Tibial nerve (tissue), 4 donors: ENCODE data around the gene SKIC8. TPM values are rescaled to one million over a fixed set of nuclear protein-coding genes. Genes with fewer than 3 reads are reported as not detected.

Source experiments
- DNase-seq, 2 donors: peaks; one replicate each; pipeline ENCODE4 v3.0.0-alpha.2; 2019; ENCODE audit warnings: low spot score in 2 of 2
- H3K27ac ChIP-seq, 4 donors: fragments of 200-600 bp; sonication (generic) in 3 of 4; one replicate each; pipeline ENCODE4 v1.5.1; 2017 to 2019; ENCODE audit warnings: mild to moderate bottlenecking in 1 of 4
- H3K27me3 ChIP-seq, 2 donors: fragments of 200-600 bp; sonication (generic) in 1 of 2; one replicate each; pipeline versions ENCODE4 v1.5.1 to v1.6.0; 2017 to 2019
- H3K36me3 ChIP-seq, 3 donors: fragments of 200-600 bp; sonication (generic); one replicate each; pipeline ENCODE4 v1.5.1; 2018 to 2019
- H3K4me1 ChIP-seq, 4 donors: fragments of 200-600 bp; sonication (generic) in 3 of 4; one replicate each; pipeline ENCODE4 v1.5.1; 2017 to 2019
- H3K4me3 ChIP-seq, 4 donors: fragments of 200-600 bp; sonication (generic) in 3 of 4; one replicate each; pipeline ENCODE4 v1.5.1; 2017 to 2019; ENCODE audit warnings: mild to moderate bottlenecking in 1 of 4, moderate library complexity in 1 of 4
- H3K9me3 ChIP-seq, 4 donors: fragments of 200-600 bp; sonication (generic) in 3 of 4; one replicate each; pipeline ENCODE4 v1.5.1; 2017 to 2019
- EP300 ChIP-seq, 2 donors: sonication (generic); formaldehyde crosslinking; IDR thresholded peaks; one replicate each; pipeline ENCODE4 v1.6.1; 2017; ENCODE audit warnings: antibody characterized with exemption in 2 of 2, mild to moderate bottlenecking in 1 of 2
- POLR2A ChIP-seq, 2 donors: fragments of 450-650 bp; IDR thresholded peaks; one replicate each; pipeline ENCODE4 v1.6.1; 2017; ENCODE audit warnings: antibody characterized with exemption in 2 of 2, mild to moderate bottlenecking in 2 of 2, moderate library complexity in 2 of 2
- WGBS, 2 donors: methylation state at CpG; one replicate each; pipeline ENCODE4 v1.1.5; 2018; 5-methylcytosine and 5-hydroxymethylcytosine counted together
- total RNA-seq, 4 donors: library from RNA; depleted of rRNA; stranded (reverse); fragments of >200 nt; gene quantifications; one replicate each; pipeline ENCODE4 v1.1.0, GENCODE V29; 2016
- TF ChIP-seq, protein P1 (sequence below), 5 experiments: fragments of 200-600 bp in 3 of 5; fragments of 450-650 bp in 2 of 5; sonication (generic) in 3 of 5; IDR thresholded peaks; one replicate each; pipeline ENCODE4 v1.5.1; 2016 to 2019; ENCODE audit warnings: antibody characterized with exemption in 5 of 5, mild to moderate bottlenecking in 3 of 5, moderate library complexity in 2 of 5

SKIC8 gene
- total RNA-seq, 4 donors from 2014 or later: 50.3 to 75.1 (median 55.5) TPM

- H3K4me1 ChIP-seq: no peaks in the 10 kb centered on the region
- no peaks in the 10 kb centered on the region for H3K9me3 ChIP-seq
- H3K27ac ChIP-seq: no peak overlapping the region
- WGBS, 2 donors: 88 to 89% methylated on average over 13 of the region's 13 CpGs
- DNase-seq: no peak
- no peaks in the 10 kb centered on the region for H3K27me3 ChIP-seq
- TF ChIP-seq EP300 (IDR thresholded peaks at IDR 0.05) (no peak), POLR2A (IDR thresholded peaks at IDR 0.05) (no peak)
- TF ChIP-seq, protein P1, sequence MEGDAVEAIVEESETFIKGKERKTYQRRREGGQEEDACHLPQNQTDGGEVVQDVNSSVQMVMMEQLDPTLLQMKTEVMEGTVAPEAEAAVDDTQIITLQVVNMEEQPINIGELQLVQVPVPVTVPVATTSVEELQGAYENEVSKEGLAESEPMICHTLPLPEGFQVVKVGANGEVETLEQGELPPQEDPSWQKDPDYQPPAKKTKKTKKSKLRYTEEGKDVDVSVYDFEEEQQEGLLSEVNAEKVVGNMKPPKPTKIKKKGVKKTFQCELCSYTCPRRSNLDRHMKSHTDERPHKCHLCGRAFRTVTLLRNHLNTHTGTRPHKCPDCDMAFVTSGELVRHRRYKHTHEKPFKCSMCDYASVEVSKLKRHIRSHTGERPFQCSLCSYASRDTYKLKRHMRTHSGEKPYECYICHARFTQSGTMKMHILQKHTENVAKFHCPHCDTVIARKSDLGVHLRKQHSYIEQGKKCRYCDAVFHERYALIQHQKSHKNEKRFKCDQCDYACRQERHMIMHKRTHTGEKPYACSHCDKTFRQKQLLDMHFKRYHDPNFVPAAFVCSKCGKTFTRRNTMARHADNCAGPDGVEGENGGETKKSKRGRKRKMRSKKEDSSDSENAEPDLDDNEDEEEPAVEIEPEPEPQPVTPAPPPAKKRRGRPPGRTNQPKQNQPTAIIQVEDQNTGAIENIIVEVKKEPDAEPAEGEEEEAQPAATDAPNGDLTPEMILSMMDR (IDR thresholded peaks at IDR 0.05): no peak
- peaks cover 0 to 92% (median 20%) of the 10 kb centered on the region in 3 donors for H3K36me3 ChIP-seq
- H3K4me3 ChIP-seq: no peak overlapping the region
Observed at GRCh38 chr15:78280319-78281072, 18.9 kb downstream of the SKIC8 start.

- peaks cover 0 to 70% (median 16%) of the 10 kb centered on the region in 3 donors for H3K36me3 ChIP-seq
- H3K9me3 ChIP-seq: no peaks in the 10 kb centered on the region
- no peak for DNase-seq
- 75 to 80% methylated on average over 6 of the region's 6 CpGs for WGBS, 2 donors
- H3K4me1 ChIP-seq: peaks cover 0 to 8% (median 0%) of the 10 kb centered on the region in 4 donors
- H3K4me3 ChIP-seq: no peak overlapping the region
- H3K27ac ChIP-seq: peak overlapping the region in 1 of 4 donors; percentile 2
- TF ChIP-seq, protein P1 (IDR thresholded peaks at IDR 0.05): no peak
- no peak for TF ChIP-seq POLR2A (IDR thresholded peaks at IDR 0.05)
- TF ChIP-seq EP300 (IDR thresholded peaks at IDR 0.05): no peak
- H3K27me3 ChIP-seq: no peaks in the 10 kb centered on the region
Observed at GRCh38 chr15:78276064-78276943, 23.1 kb downstream of the SKIC8 start.

DNA sequence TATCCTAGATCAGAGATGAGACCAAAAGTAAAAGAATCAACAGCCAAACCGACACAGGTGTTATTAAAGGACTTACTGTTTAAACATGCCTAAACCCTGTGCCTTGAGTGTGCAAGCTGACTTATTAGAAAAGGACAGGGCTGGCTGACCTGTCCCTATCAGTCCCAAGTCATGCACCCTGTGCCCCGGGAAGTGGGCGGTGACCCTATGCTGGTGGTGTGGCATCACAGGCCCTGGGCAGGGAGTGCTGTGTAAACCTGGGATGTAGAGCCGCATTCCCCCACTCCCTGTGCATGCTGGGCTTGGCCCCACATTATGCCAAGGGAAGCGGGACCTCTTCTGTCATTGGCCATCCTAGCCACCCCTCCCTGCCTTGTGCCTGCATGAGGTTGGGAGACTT is 24.4 kb downstream of the SKIC8 start:
- no peak for DNase-seq
- 80 to 94% methylated on average over 5 of the region's 5 CpGs for WGBS, 2 donors
- Histone ChIP-seq H3K36me3 (peaks cover 0 to 57% (median 5%) of the 10 kb centered on the region in 3 donors), H3K27me3 (no peaks in the 10 kb centered on the region), H3K4me3 (no peak overlapping the region), H3K27ac (no peak overlapping the region), H3K9me3 (no peaks in the 10 kb centered on the region), H3K4me1 (peaks cover 0 to 8% (median 0%) of the 10 kb centered on the region in 4 donors)
- TF ChIP-seq, protein P1 (IDR thresholded peaks at IDR 0.05): no peak

GRCh38 chr15:78272776-78273175 is 26.6 kb downstream of the SKIC8 start:
- WGBS, 2 donors: 63 to 65% methylated on average over 3 of the region's 3 CpGs
- Histone ChIP-seq H3K36me3 (peaks cover 0 to 37% (median 0%) of the 10 kb centered on the region in 3 donors), H3K27me3 (no peaks in the 10 kb centered on the region), H3K9me3 (no peaks in the 10 kb centered on the region), H3K27ac (no peak overlapping the region), H3K4me1 (peaks cover 0 to 8% (median 0%) of the 10 kb centered on the region in 4 donors), H3K4me3 (no peak overlapping the region)
- TF ChIP-seq, protein P1 (IDR thresholded peaks at IDR 0.05): no peak
- TF ChIP-seq POLR2A (IDR thresholded peaks at IDR 0.05) (no peak), EP300 (IDR thresholded peaks at IDR 0.05) (no peak)
- no peak for DNase-seq

DNA sequence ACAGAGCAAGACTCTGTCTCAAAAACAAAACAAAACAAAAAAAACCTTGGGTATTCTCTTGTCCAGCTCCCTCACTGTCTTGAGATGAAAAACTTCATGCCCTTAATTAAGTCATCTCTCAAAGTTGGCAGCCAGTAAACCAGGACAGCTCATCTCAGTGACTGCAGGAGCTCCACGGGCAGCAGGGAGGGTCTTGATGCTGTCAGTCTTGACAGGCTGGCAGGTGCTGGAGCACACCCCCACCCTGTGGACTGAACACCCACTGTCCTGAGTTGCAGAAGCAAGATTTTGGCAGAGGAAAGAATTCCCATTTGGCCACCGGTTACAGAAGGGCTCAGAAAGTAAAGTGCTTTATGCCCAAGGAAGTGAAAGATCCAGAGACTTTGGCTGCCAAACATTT is 27.1 kb downstream of the SKIC8 start:
- H3K27ac ChIP-seq: no peak overlapping the region
- no peak for DNase-seq
- TF ChIP-seq EP300 (IDR thresholded peaks at IDR 0.05) (no peak), POLR2A (IDR thresholded peaks at IDR 0.05) (no peak)
- TF ChIP-seq, protein P1 (IDR thresholded peaks at IDR 0.05): no peak
- WGBS, 2 donors: 30 to 43% methylated on average over 2 of the region's 2 CpGs
- H3K27me3 ChIP-seq: no peaks in the 10 kb centered on the region
- no peaks in the 10 kb centered on the region for H3K9me3 ChIP-seq
- H3K36me3 ChIP-seq: peaks cover 0 to 33% (median 0%) of the 10 kb centered on the region in 3 donors
- peaks cover 0 to 8% (median 0%) of the 10 kb centered on the region in 4 donors for H3K4me1 ChIP-seq
- no peak overlapping the region for H3K4me3 ChIP-seq
